TTC549 (cell line): Measurements from ENCODE around the gene ADAMTSL1.

ENCODE experiments used
- FAIRE-seq: peaks from 2 replicates; lab custom pipeline; 2012; peaks lifted over from hg19 to GRCh38; lab: Jason Lieb, UNC

The ADAMTSL1 gene

GRCh38 chr9:18666348-18666747 is 192.4 kb downstream of the ADAMTSL1 start:
- FAIRE-seq = no peak

GRCh38 chr9:18666986-18667772 is 193.2 kb downstream of the ADAMTSL1 start:
- FAIRE-seq = no peak

GRCh38 chr9:18668944-18669343 is 195.0 kb downstream of the ADAMTSL1 start:
- FAIRE-seq = no peak

GRCh38 chr9:18672706-18673105 is 198.8 kb downstream of the ADAMTSL1 start:
- FAIRE-seq = no peak

- FAIRE-seq = no peak
These were observed 199.2 kb downstream of the ADAMTSL1 start for GRCh38 chr9:18673179-18673578.

DNA sequence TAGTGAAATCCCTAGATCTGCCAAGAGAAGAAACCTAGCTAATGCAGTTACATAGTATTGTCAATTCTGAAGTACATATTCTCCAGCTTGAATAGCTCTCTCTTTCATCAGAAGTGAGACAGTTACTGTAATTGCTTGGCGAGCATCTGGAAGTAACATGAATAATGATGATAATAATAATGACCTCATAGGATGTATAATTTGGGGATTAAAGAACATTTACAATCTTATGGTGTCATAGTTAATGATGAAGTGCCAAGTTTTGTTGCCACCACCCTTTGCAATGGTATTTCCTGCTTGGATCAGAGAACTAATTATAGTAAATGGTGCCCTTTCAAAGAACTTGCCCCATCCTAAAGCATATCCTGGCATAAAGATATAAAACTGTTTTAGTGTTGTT is 201.4 kb downstream of the ADAMTSL1 start:
- FAIRE-seq = no peak

- no peak for FAIRE-seq
These were observed 202.0 kb downstream of the ADAMTSL1 start for GRCh38 chr9:18675973-18676372.

DNA sequence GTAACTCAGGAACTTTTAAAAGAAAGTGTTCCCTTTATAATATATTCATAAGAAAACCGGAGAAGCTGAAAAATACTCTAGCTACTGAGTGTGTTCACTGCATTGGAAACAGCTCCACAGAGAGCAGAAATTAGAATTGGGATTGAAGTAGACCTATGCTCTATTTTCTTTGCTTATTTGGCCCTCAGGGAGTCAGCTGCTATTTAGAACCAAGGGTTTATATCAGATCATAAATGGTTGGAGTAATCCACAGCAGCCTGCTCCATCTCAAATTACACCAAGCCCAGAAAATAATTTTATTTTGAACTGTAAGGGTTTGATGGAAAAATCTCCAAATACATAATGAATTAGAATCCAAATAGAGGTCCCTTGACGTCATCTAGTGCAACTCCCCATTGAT is 202.6 kb downstream of the ADAMTSL1 start:
- no peak for FAIRE-seq

DNA sequence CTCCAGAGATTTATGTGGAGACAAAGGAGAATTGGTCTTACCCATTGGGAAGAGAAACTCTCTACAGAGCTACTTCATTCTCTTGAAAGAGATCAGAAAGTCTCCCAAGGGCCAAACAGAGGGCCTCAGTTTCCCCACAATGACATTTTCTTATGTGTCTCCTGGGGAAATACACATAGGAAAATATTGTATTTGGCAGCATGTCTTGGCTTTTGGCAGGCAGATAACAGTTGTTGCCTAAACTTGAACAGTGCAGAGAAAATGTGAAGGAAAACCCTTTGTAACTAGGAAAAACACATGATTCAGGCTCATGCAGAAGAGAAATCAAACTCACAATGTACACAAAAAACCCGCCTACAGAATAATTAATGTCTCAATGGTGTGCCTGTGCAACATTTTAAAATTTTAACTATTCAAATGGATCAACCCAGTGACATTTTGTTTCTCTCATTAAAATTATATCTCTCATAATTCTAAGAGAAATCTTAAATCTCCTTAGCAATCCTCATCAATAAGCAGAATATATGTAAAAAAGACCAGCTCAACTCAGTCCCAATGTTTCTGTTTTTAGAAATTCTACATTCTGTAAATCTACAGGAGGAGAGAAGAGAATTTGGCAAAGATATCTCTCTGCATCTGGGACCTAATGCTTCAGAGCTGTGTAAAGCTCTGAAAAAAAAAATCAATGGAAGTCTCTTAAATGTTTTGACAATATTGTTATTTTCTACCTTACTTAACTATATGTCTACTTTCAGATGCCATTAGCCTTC is 205.1 kb downstream of the ADAMTSL1 start:
- no peak for FAIRE-seq

DNA sequence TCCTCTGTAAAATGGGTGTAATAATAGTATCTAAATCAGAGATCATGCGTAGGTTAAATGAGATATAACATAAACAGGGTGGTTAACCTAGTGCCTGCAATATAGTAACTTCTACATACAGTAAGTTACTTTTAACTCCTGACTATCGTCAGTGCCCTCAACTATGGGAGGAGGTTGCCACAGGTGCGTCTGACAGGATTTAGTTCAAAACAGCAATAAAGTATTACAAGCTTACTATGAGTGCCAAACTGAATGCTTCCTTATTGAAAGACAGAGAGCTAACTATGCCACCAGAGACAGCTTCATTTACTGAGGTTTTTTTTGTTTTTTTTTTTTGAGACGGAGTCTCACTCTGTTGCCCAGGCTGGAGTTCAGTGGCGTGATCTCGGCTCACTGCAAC is 209.0 kb downstream of the ADAMTSL1 start:
- FAIRE-seq = no peak

DNA sequence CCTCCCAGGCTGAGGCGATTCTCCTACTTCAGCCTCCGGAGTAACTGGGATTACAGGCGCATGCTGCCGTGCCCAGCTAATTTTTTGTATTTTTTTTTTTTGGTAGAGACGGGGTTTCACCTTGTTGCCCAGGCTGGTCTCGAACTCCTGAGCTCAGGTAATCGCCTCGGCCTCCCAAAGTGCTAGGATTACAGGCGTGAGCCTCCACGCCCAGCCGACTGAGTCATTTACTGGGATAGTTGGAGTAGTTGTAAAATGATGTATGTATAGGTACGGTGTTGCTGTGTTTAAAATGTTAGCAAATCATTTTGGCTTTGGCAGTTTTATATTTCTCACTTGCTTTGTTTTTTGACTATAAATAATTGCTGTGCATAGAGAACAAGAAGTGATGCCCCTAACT is 209.4 kb downstream of the ADAMTSL1 start:
- no peak for FAIRE-seq

DNA sequence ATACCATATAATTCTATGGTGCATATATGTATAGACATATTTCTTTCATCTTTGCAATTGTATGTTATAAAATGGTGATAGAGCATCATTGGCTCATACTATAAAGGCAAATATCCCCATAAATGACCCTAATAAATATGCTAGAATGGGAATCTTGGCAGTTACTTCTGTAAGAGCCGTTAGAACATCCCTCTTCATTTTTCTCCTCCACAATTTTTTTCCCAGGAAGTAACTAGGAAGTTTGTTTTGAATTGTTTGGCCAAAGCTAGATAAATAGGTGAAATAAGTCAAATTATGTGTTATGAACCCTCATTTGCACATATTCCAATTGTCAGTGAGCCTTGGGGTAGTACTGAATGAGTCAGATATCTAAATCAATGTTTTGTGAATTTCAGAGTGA is 209.9 kb downstream of the ADAMTSL1 start:
- no peak for FAIRE-seq

GRCh38 chr9:18684593-18685317 is 210.8 kb downstream of the ADAMTSL1 start:
- no peak for FAIRE-seq

GRCh38 chr9:18688581-18689565 is 214.9 kb downstream of the ADAMTSL1 start:
- FAIRE-seq = no peak

- FAIRE-seq = no peak
These were observed 216.0 kb downstream of the ADAMTSL1 start for GRCh38 chr9:18689921-18690320.

DNA sequence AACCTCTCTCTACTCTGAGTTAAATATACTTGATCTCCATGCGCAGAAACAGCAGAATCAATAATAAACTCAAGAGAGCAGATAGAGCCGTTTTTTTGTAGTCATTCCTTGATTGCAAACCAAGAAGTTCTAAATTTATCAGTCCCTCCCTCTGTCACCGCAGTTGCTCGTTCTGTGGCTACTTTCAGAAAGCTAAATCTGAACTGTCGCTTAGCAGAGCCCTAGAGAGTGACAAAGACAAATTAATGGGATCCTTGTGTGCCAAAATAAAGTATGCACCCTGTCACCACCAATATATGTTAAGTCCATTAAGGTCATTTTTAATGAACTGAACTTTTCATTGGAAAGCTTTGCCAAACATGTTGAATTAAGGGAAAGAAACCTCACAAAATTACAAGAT is 218.3 kb downstream of the ADAMTSL1 start:
- FAIRE-seq = no peak

- no peak for FAIRE-seq
These were observed 219.0 kb downstream of the ADAMTSL1 start for GRCh38 chr9:18692962-18693361.

DNA sequence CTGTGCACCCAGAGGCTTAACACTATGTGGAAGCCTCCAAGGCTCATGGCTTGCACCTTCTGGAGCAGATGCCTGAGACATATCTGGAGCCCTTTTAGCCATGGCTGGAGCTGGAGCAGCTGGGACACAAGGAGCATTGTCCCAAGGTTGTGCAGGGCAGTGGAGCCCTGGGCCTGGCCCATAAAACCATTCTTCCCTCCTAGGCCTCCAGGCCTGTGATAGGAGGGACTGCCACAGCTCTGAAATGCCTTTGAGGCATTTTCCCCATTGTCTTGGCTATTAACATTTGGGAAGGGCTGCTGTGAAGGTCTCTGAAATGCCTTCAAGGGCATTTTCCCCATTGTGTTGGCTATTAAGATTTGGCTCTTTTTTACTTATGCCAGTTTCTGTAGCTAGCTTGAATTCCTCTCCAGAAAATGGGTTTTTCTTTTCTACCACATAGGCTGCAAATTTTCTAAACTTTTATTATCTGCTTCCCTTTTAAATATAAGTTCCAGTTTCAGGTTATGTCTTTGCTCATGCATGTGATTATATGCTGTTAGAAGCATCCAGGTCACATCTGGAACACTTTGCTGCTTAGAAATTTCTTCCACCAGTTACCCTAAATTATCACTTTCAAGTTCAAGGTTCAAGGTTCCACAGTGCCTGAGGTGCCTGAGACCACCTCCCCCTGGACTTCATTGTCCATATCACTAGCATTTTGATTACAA is 221.2 kb downstream of the ADAMTSL1 start:
- no peak for FAIRE-seq

DNA sequence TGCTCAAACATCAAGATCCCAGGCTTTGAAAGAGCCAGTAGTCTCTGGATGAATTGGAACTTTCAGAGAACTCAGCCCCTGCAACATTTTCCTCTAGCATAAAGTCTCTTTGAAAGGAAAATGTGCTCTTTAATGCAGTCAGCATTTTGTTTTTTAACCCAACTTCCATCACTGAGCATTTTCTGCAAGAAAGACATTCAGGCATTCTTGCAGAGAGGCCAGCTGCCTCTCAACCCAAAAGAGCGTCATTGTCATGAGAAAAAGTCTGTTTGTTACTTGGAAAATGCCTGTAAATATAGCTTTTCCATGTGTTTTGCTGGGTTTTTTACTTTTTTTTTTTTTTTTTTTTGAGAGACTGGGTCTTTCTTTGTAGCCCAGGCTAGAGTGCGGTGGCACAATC is 225.0 kb downstream of the ADAMTSL1 start:
- FAIRE-seq = no peak

DNA sequence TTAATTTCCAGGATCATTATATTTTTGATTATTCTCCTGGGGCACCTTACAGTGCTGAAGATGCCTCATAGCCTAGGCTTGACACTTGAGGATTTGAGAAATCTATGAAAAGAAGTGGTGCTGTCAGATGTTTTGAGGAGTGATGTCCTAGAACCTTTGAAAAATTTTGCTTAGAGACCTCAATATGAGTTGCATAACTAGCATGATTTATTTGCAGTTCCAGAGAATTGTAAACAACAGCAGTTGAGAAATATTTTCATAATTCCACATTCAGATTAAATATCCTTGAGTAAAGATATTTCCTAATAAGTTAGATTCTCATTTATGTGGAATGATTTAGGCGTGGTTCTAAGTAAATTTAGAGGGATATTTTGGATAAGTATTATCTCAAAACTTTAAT is 225.8 kb downstream of the ADAMTSL1 start:
- no peak for FAIRE-seq

DNA sequence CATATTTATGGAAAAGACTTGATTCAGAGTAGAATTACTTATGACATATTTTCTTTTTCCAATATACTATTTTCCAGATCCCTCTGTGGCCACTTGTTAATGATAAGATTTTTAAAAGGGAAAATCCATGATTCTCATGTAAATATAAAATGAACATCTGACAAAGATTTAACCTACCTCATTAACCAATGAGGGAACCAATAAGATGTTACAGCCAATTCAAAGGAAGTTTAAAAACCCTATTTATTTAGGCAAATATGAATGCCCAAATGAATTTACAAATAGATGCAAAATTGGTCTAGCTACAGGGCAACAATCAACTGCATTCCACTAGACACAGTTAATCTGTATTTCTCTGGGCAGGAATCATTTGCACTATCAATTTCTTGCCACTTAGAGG is 226.8 kb downstream of the ADAMTSL1 start:
- no peak for FAIRE-seq
